Activated T-helper 1 cell treated with Interleukin-2 at 50 U/mL for 16 hours (primary cell): ENCODE data around the gene RAB1B.
"Not testable (repeated sequence)": the region's sequence is repeated elsewhere in the genome, so short reads cannot be mapped to it uniquely, and the experiment has no call there.

Experiments used
- DNase-seq: peaks from one replicate; pipeline ENCODE4 v3.0.0-alpha.2; 2020; ENCODE audit warnings: low read depth

RAB1B gene

GRCh38 chr11:66267379-66268243 lies 828 bp upstream of the RAB1B start:
- DNase-seq = peak; percentile 74

- no peak for DNase-seq
Observed at GRCh38 chr11:66268952-66269905, 790 bp downstream of the RAB1B start.

GRCh38 chr11:66271816-66272215 lies 3.4 kb downstream of the RAB1B start:
- DNase-seq = no peak

GRCh38 chr11:66272596-66272995 lies 4.2 kb downstream of the RAB1B start:
- DNase-seq = no peak

GRCh38 chr11:66274219-66274618 lies 5.8 kb downstream of the RAB1B start:
- DNase-seq = no peak

GRCh38 chr11:66275396-66275795 lies 7.0 kb downstream of the RAB1B start:
- DNase-seq = no peak

GRCh38 chr11:66275984-66276612 lies 7.7 kb downstream of the RAB1B start:
- DNase-seq = no peak

GRCh38 chr11:66276619-66277018 lies 8.2 kb downstream of the RAB1B start:
- DNase-seq = not testable (repeated sequence)

- DNase-seq = not testable (repeated sequence)
Observed at GRCh38 chr11:66277064-66277463, 8.6 kb downstream of the RAB1B start.

GRCh38 chr11:66277471-66278362 lies 9.3 kb downstream of the RAB1B start, which contains the start of gene CNIH2:
Gene CNIH2, plus strand, starts transcription at chr11:66278175. Its CDS starts 282 bp downstream, at chr11:66278457.
- DNase-seq = peak; percentile 34

- no peak for DNase-seq
Observed at GRCh38 chr11:66278363-66279091, 10.1 kb downstream of the RAB1B start.

GRCh38 chr11:66279092-66279734 lies 10.8 kb downstream of the RAB1B start:
- DNase-seq = no peak

GRCh38 chr11:66280428-66280827 lies 12.0 kb downstream of the RAB1B start:
- no peak for DNase-seq

GRCh38 chr11:66281001-66281400 lies 12.6 kb downstream of the RAB1B start:
- no peak for DNase-seq

- no peak for DNase-seq
Observed at GRCh38 chr11:66281776-66282467, 13.5 kb downstream of the RAB1B start.

- DNase-seq = peak; percentile 100
Observed at GRCh38 chr11:66282468-66283455, 14.3 kb downstream of the RAB1B start.

- no peak for DNase-seq
Observed at GRCh38 chr11:66283461-66284105, 15.1 kb downstream of the RAB1B start.
